Measurements from ENCODE around the gene DAD1. TPM values are rescaled to one million over a fixed set of nuclear protein-coding genes. Genes with fewer than 3 reads are reported as not detected.
A peak's percentile ranks its signal among the peaks of the same experiment; 100 is the strongest.

Gene DAD1
- total and polyA plus RNA-seq, 2 donors from 2014 or later = 205 to 523 TPM

- Histone ChIP-seq H3K9me3 (ENCODE audit: control insufficient read depth in 2 of 3, insufficient read depth in 1 of 3, low read length in 3 of 3) (no peaks in the 10 kb centered on the region), H3K27ac (ENCODE audit: low read depth in 2 of 2, low read length in 2 of 2) (peak overlapping the region in 1 of 2 donors; percentile 18), H3K9ac (ENCODE audit: low read length in 3 of 3) (peak overlapping the region in 2 of 3 donors; percentile 2 to 39), H3K4me3 (ENCODE audit: low read length in 3 of 3) (no peak overlapping the region), H3K27me3 (ENCODE audit: control insufficient read depth, insufficient read depth, low read length) (no peaks in the 10 kb centered on the region), H3K36me3 (ENCODE audit: control insufficient read depth in 2 of 3, insufficient read depth in 3 of 3, low read length in 3 of 3) (peaks cover 5 to 22% (median 9%) of the 10 kb centered on the region in 3 donors), H3K4me1 (ENCODE audit: control insufficient read depth in 2 of 3, insufficient read depth in 2 of 3, low read depth in 1 of 3, low read length in 3 of 3) (peaks cover 0 to 12% (median 9%) of the 10 kb centered on the region in 3 donors)
- intact Hi-C loops (cut with DNase I) = loop anchor here (10.0 kb wide), 1 partner anchor 284 kb away; no protein-coding TSS in a partner anchor
- FAIRE-seq = peak; percentile 95
- DNase-seq = peak in 4 of 5 donors; percentile 82 to 97 (median 90)
- TF ChIP-seq, protein P1, sequence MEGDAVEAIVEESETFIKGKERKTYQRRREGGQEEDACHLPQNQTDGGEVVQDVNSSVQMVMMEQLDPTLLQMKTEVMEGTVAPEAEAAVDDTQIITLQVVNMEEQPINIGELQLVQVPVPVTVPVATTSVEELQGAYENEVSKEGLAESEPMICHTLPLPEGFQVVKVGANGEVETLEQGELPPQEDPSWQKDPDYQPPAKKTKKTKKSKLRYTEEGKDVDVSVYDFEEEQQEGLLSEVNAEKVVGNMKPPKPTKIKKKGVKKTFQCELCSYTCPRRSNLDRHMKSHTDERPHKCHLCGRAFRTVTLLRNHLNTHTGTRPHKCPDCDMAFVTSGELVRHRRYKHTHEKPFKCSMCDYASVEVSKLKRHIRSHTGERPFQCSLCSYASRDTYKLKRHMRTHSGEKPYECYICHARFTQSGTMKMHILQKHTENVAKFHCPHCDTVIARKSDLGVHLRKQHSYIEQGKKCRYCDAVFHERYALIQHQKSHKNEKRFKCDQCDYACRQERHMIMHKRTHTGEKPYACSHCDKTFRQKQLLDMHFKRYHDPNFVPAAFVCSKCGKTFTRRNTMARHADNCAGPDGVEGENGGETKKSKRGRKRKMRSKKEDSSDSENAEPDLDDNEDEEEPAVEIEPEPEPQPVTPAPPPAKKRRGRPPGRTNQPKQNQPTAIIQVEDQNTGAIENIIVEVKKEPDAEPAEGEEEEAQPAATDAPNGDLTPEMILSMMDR (IDR thresholded peaks at IDR 0.05; ENCODE audit: borderline replicate concordance, extremely low read depth, insufficient read depth) = peak; percentile 87
Observed at GRCh38 chr14:22570132-22570949, 18.7 kb downstream of the DAD1 start.

GRCh38 chr14:22569737-22570131 lies 19.3 kb downstream of the DAD1 start:
- no peak overlapping the region for H3K4me3 ChIP-seq (ENCODE audit: low read length in 3 of 3)
- FAIRE-seq (no peak), DNase-seq (no peak)
- intact Hi-C loops (cut with DNase I) = loop anchor here (10.0 kb wide), 1 partner anchor 285 kb away; no protein-coding TSS in a partner anchor
- no peaks in the 10 kb centered on the region for H3K9me3 ChIP-seq (ENCODE audit: control insufficient read depth in 2 of 3, insufficient read depth in 1 of 3, low read length in 3 of 3)
- H3K27ac ChIP-seq (ENCODE audit: low read depth in 2 of 2, low read length in 2 of 2) = peak overlapping the region in 1 of 2 donors; percentile 18
- H3K4me1 ChIP-seq (ENCODE audit: control insufficient read depth in 2 of 3, insufficient read depth in 2 of 3, low read depth in 1 of 3, low read length in 3 of 3) = peaks cover 0 to 17% (median 9%) of the 10 kb centered on the region in 3 donors
- no peaks in the 10 kb centered on the region for H3K27me3 ChIP-seq (ENCODE audit: control insufficient read depth, insufficient read depth, low read length)
- H3K36me3 ChIP-seq (ENCODE audit: control insufficient read depth in 2 of 3, insufficient read depth in 3 of 3, low read length in 3 of 3) = peaks cover 5 to 20% (median 7%) of the 10 kb centered on the region in 3 donors
- TF ChIP-seq, protein P1 (IDR thresholded peaks at IDR 0.05; ENCODE audit: borderline replicate concordance, extremely low read depth, insufficient read depth) = no peak
- no peak overlapping the region for H3K9ac ChIP-seq (ENCODE audit: low read length in 3 of 3)

- H3K36me3 ChIP-seq (ENCODE audit: control insufficient read depth in 2 of 3, insufficient read depth in 3 of 3, low read length in 3 of 3) = peaks cover 5 to 15% (median 5%) of the 10 kb centered on the region in 3 donors
- H3K9ac ChIP-seq (ENCODE audit: low read length in 3 of 3) = no peak overlapping the region
- H3K27ac ChIP-seq (ENCODE audit: low read depth in 2 of 2, low read length in 2 of 2) = no peak overlapping the region
Observed at GRCh38 chr14:22569106-22569736, 19.8 kb downstream of the DAD1 start.

More at GRCh38 chr14:22569106-22569736, 19.8 kb downstream of the DAD1 start:
- TF ChIP-seq, protein P1 (IDR thresholded peaks at IDR 0.05; ENCODE audit: borderline replicate concordance, extremely low read depth, insufficient read depth) = no peak
- Histone ChIP-seq H3K4me3 (ENCODE audit: low read length in 3 of 3) (no peak overlapping the region), H3K27me3 (ENCODE audit: control insufficient read depth, insufficient read depth, low read length) (no peaks in the 10 kb centered on the region), H3K4me1 (ENCODE audit: control insufficient read depth in 2 of 3, insufficient read depth in 2 of 3, low read depth in 1 of 3, low read length in 3 of 3) (peaks cover 0 to 22% (median 9%) of the 10 kb centered on the region in 3 donors), H3K9me3 (ENCODE audit: control insufficient read depth in 2 of 3, insufficient read depth in 1 of 3, low read length in 3 of 3) (no peaks in the 10 kb centered on the region)
- FAIRE-seq (no peak), DNase-seq (no peak)
- intact Hi-C loops (cut with DNase I) = no loop called here

Measured in kidney (tissue), 14 donors.